Activated CD4-positive, alpha-beta memory T cell treated with anti-CD3 and anti-CD28 coated beads for 36 hours (primary cell): ENCODE results near the gene PTCH1. TPM values are rescaled to one million over a fixed set of nuclear protein-coding genes. Genes with fewer than 3 reads are reported as not detected.

ENCODE experiments used
- CTCF ChIA-PET: fragments of 350-600 bp; sonication (Branson Sonifier 250); formaldehyde crosslinking; loops from one replicate; lab custom pipeline; 2021; ENCODE audit warnings: antibody characterized with exemption, inconsistent platforms; lab: Charles Lee
- POLR2A ChIA-PET: fragments of 350-600 bp; sonication (Branson Sonifier 250); formaldehyde crosslinking; loops from one replicate; lab custom pipeline; 2021; ENCODE audit warnings: antibody characterized with exemption; lab: Charles Lee
- DNase-seq: peaks from one replicate; pipeline ENCODE4 v3.0.0-alpha.2; 2020
- H3K27ac Mint-ChIP-seq: one replicate; pipeline ENCODE4 v1.8.0; 2021; ENCODE audit warnings: mixed read lengths
- H3K27me3 Mint-ChIP-seq: one replicate; pipeline ENCODE4 v1.8.0; 2021; ENCODE audit warnings: mixed read lengths
- H3K36me3 Mint-ChIP-seq: one replicate; pipeline ENCODE4 v1.8.0; 2021; ENCODE audit warnings: mixed read lengths
- H3K4me1 Mint-ChIP-seq: one replicate; pipeline ENCODE4 v1.8.0; 2021; ENCODE audit warnings: low read depth, mixed read lengths
- H3K4me3 Mint-ChIP-seq: one replicate; pipeline ENCODE4 v1.8.0; 2021; ENCODE audit warnings: mild to moderate bottlenecking, mixed read lengths
- H3K9me3 Mint-ChIP-seq: one replicate; pipeline ENCODE4 v1.8.0; 2021; ENCODE audit warnings: mixed read lengths
- intact Hi-C: fragments of 100-400 bp; cut with micrococcal nuclease; formaldehyde crosslinking; loops from one replicate; pipeline ENCODE4 v1.15.1; 2023
- total RNA-seq, 2 experiments: library from RNA; stranded (reverse); gene quantifications; one replicate each; pipeline ENCODE4 v1.2.3, GENCODE V29; 2021

PTCH1 gene
- total RNA-seq, 2 experiments from 2014 or later = 3.9 to 6.3 TPM

DNA sequence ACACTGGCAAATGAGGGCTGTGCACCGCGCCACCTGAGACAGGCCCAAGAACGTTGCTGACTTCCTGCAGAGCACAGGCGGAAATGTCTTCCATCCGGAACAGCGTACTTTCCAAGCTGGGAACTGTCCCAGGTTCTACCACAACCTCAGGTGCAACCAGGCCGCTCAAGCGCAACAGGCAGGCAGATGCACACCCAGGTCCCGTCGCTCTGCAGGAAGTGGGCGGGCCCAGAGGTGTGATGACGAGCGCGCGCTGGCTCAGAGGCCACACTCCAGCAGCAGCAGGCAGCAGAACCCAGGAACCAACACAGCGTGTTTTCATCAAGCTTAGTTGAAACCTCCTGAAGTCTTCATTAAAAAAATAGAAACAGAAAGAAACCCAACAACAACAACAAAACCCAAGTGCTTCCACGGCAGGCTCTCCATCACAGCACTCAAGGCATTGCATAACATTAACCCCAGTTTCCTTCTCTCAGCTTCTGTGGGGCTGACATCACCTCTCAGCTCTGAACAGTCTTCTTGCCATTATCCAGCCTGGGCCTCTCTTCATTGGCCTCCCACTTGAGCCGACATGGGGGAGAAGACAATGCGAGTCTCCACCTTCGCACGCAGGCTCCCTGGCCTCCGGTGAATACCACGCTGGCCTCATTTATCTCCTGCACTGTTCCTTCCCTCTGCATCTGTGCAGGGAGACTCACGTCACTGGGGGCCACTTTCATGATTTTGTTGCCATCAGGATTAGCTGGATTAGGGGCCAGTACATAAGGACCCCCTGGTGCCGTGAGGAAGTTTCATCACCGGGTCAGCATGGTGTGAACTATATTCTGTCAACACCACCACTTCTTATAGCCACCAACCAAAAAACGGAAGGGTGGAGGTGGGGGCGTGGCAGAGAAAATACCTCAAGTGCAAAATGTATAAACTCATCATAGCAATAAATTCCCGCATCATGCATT lies 22.1 kb downstream of the PTCH1 start:
- H3K9me3 Mint-ChIP-seq = no peaks in the 10 kb centered on the region
- H3K36me3 Mint-ChIP-seq = no peaks in the 10 kb centered on the region
- intact Hi-C loops = loop anchor here (1.0 to 10.0 kb wide), 3 partner anchors 16 to 320 kb away; no protein-coding TSS in a partner anchor
- ChIA-PET CTCF (interaction anchor here (0.7 kb wide), 1 partner anchor 591 kb away, joined by 3 read pairs; no protein-coding TSS in a partner anchor), POLR2A (interaction anchor here (0.5 to 1.3 kb wide), 2 partner anchors 12 to 565 kb away, joined by 3 to 4 read pairs; no protein-coding TSS in a partner anchor)
- peak; percentile 91 for DNase-seq
- H3K27ac Mint-ChIP-seq = peak overlapping the region; percentile 89
- peak overlapping the region; percentile 71 for H3K4me3 Mint-ChIP-seq
- H3K4me1 Mint-ChIP-seq = peaks cover 49% of the 10 kb centered on the region
- H3K27me3 Mint-ChIP-seq = peaks cover 4% of the 10 kb centered on the region

DNA sequence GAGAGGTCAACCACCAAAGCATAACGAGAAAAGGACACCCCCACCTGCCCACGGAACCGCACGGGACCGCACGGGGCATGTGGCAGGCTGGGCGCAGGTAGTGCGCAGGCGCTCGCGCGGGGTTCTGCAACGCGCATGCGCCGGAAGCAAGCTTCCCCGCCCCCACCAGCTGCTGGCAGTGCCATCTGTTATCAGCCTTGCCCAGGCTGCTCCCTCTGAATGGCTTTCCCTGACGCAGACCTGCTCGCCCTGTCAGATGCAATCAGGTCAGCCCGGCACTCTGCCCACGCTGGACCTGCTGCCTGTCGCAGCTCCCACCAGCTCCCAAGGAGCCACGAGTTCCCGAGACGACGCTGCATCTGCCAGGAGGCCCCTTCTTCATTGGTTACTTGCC lies 22.8 kb downstream of the PTCH1 start:
- intact Hi-C loops = loop anchor here (1.0 to 10.0 kb wide), 3 partner anchors 16 to 319 kb away; no protein-coding TSS in a partner anchor
- POLR2A ChIA-PET = no interaction called here
- Mint-ChIP-seq H3K36me3 (no peaks in the 10 kb centered on the region), H3K9me3 (no peaks in the 10 kb centered on the region), H3K4me3 (peak overlapping the region; percentile 71), H3K27me3 (peaks cover 2% of the 10 kb centered on the region), H3K4me1 (peaks cover 46% of the 10 kb centered on the region), H3K27ac (peak overlapping the region; percentile 89)
- DNase-seq = no peak
- CTCF ChIA-PET = no interaction called here

DNA sequence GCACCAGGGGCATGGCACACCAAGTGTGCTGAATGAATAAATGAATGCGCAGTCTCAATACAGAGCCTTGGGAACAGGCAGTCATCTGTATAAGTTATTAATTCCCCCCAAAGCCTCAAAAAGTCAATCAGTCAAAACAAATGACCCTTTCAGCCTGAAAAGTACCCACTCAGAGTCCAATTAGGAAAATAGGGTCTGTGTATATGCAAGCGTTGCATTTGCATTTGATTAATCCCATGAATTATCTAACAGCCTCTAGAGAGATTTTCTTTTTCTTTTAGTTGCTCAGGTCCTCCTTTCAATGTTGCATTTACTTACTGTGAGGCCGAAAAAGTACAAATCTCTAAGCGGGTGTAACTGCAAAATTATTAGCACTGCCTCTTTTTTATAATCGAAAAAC lies 23.4 kb downstream of the PTCH1 start:
- no peak for DNase-seq
- H3K4me3 Mint-ChIP-seq = no peak overlapping the region
- no peaks in the 10 kb centered on the region for H3K36me3 Mint-ChIP-seq
- ChIA-PET CTCF (no interaction called here), POLR2A (no interaction called here)
- intact Hi-C loops = loop anchor here (10.0 kb wide), 1 partner anchor 319 kb away; no protein-coding TSS in a partner anchor
- H3K27ac Mint-ChIP-seq = no peak overlapping the region
- peaks cover 1% of the 10 kb centered on the region for H3K27me3 Mint-ChIP-seq
- peaks cover 46% of the 10 kb centered on the region for H3K4me1 Mint-ChIP-seq
- no peaks in the 10 kb centered on the region for H3K9me3 Mint-ChIP-seq

DNA sequence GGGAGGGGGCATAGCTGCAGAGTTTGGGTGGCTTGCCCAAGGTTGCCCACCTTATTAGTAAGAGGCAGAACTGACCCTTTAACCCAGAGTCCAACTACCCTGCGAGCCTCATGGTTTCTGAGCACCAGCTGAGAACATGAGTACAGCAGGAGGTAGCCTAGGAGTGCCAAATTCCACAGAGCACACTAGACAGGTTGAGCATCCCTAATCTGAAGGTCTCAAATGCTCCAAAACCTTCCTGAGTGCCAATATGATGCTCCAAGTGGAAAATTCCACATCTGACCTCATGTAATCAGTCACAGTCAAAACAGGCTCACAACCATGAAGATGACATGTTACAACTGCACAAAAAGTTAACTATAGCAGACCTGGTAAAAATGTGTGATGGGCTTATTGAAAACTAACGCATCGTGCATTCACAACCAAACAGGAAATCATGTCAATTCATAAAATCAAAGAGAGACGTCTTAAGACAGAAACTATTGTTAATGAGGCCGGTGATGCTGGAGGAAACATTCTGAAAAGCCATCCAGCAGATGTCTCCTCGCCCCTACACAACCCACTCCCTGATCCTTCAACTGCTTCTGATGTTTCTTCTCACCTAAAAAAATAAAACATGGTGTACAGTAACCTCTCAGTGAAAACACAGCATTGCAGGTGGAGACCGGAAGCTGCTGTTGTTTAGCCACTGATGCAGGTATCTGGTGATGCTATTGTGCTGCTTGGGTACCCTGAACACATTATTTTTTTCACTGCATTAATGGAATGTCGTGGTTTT lies 25.0 kb downstream of the PTCH1 start:
- intact Hi-C loops = loop anchor here (10.0 kb wide), 1 partner anchor 317 kb away; no protein-coding TSS in a partner anchor
- POLR2A ChIA-PET = no interaction called here
- no peak overlapping the region for H3K27ac Mint-ChIP-seq

DNA sequence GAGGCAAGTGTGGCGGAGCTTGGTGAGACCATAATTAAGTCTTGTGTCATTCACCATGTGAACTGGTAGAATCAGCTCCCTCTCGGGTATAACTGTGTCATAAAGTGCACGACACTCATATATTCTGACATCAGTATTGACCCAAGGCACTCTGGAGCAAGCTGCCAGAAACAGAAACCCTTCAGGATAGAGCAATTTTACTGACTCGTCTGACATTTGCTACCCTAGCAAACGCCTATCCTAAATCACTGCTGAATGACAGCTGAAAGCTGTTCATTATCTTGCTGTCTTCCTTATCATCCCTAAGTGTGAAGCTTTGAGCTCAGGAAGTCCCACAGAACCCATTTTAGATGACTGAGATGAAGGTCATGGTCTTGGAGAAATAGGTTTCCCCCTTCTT lies 27.8 kb downstream of the PTCH1 start:
- no peak overlapping the region for H3K4me3 Mint-ChIP-seq
- H3K36me3 Mint-ChIP-seq = no peaks in the 10 kb centered on the region
- ChIA-PET POLR2A (no interaction called here), CTCF (interaction anchor here (1.0 kb wide), 1 partner anchor 50 kb away, joined by 3 read pairs; no protein-coding TSS in a partner anchor)
- H3K27me3 Mint-ChIP-seq = no peaks in the 10 kb centered on the region
- H3K4me1 Mint-ChIP-seq = peaks cover 18% of the 10 kb centered on the region
- H3K27ac Mint-ChIP-seq = no peak overlapping the region
- DNase-seq = no peak
- no peaks in the 10 kb centered on the region for H3K9me3 Mint-ChIP-seq
- intact Hi-C loops = no loop called here

More for the DNA sequence above, 25.0 kb downstream of the PTCH1 start:
- no peak for DNase-seq
- CTCF ChIA-PET = no interaction called here
- H3K36me3 Mint-ChIP-seq = no peaks in the 10 kb centered on the region
- no peak overlapping the region for H3K4me3 Mint-ChIP-seq
- H3K27me3 Mint-ChIP-seq = no peaks in the 10 kb centered on the region
- H3K9me3 Mint-ChIP-seq = no peaks in the 10 kb centered on the region
- H3K4me1 Mint-ChIP-seq = peaks cover 36% of the 10 kb centered on the region

DNA sequence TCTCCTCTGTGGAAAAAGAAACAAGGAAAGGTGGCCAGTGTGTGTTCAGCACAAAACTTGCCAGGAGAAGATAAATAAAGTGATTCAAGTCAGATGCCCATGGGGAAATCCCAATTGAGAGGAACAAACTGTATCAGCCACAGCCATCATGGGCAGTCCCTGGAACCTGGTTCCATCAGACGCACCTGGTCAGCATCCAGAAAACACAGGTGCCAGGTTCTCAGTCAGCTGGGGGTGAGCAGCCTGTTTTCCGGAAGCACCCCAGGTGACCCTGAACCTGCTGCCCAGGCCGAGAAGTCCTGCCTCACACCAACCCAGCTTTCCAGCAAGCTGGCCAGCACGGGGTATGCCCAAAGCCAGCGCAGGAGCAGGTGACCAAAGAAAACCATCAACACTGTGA lies 30.5 kb downstream of the PTCH1 start:
- Mint-ChIP-seq H3K36me3 (no peaks in the 10 kb centered on the region), H3K27ac (no peak overlapping the region), H3K4me1 (peaks cover 2% of the 10 kb centered on the region), H3K27me3 (no peaks in the 10 kb centered on the region), H3K4me3 (no peak overlapping the region), H3K9me3 (no peaks in the 10 kb centered on the region)
- intact Hi-C loops = no loop called here
- ChIA-PET POLR2A (no interaction called here), CTCF (no interaction called here)
- DNase-seq = no peak

DNA sequence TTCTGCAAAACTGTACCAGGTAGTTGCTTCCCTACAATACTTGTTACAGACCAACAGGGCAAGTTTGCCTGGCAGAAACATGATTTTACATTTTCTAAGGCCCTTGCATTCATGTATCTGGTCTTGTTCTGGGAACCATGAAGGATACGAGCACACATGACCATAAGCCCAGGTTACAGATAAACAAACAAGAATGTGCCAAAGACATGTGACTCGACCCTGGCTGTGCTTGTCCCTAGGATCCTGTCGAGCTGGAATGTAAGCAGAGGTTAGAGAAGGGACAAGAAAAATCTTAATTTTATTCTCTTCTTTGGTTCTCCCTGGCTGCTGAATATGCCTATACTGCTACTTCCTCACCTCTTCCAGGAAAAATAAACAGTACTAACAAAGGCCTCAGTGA lies 32.5 kb downstream of the PTCH1 start:
- no peak overlapping the region for H3K4me3 Mint-ChIP-seq
- H3K9me3 Mint-ChIP-seq = no peaks in the 10 kb centered on the region
- H3K27me3 Mint-ChIP-seq = no peaks in the 10 kb centered on the region
- CTCF ChIA-PET = no interaction called here
- intact Hi-C loops = no loop called here
- no peak overlapping the region for H3K27ac Mint-ChIP-seq
- H3K36me3 Mint-ChIP-seq = no peaks in the 10 kb centered on the region
- no peaks in the 10 kb centered on the region for H3K4me1 Mint-ChIP-seq
- POLR2A ChIA-PET = no interaction called here
- DNase-seq = no peak

DNA sequence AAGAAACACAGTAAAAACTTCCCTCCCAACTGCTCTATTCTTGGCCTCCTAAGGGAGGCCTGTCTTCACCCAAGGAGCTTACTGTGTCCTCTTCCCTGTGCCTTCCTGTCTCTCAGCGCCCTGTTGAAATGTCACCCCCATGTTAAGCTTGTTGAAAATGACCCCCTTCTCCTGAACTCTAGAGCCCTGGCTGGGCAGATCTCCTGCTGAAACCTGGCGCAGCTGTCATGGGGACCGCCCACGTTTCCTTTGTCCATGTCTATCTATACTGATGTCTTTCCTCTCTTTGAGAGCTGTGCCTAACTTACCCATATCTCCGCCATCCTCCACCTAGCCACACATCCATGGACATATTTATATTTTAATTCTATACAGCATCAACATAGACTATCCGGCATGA lies 33.3 kb downstream of the PTCH1 start:
- ChIA-PET POLR2A (no interaction called here), CTCF (no interaction called here)
- Mint-ChIP-seq H3K4me3 (no peak overlapping the region), H3K4me1 (no peaks in the 10 kb centered on the region), H3K27me3 (no peaks in the 10 kb centered on the region), H3K36me3 (no peaks in the 10 kb centered on the region), H3K9me3 (no peaks in the 10 kb centered on the region), H3K27ac (no peak overlapping the region)
- no peak for DNase-seq
- intact Hi-C loops = no loop called here

DNA sequence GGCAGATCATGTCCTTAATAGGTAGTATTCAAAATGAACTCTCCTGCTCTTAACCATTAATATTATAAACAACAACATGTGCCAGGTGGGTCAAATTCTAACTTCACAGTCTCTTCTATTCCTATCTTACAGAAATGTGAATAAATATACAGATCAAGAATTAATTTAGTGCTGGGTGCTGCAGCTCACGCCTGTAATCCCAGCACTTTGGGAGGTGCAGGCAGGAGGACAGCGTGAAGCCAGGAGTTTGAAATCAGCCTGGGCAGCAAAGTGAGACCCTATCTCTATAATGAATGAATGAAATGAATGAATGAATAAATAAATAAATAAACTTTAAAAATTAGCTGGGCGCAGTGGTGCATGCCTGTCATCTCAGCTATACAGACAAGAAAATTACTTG lies 34.1 kb downstream of the PTCH1 start:
- ChIA-PET POLR2A (no interaction called here), CTCF (no interaction called here)
- no peaks in the 10 kb centered on the region for H3K36me3 Mint-ChIP-seq
- intact Hi-C loops = no loop called here
- no peaks in the 10 kb centered on the region for H3K4me1 Mint-ChIP-seq
- no peak overlapping the region for H3K4me3 Mint-ChIP-seq
- H3K9me3 Mint-ChIP-seq = no peaks in the 10 kb centered on the region
- no peak for DNase-seq
- H3K27ac Mint-ChIP-seq = no peak overlapping the region
- no peaks in the 10 kb centered on the region for H3K27me3 Mint-ChIP-seq

DNA sequence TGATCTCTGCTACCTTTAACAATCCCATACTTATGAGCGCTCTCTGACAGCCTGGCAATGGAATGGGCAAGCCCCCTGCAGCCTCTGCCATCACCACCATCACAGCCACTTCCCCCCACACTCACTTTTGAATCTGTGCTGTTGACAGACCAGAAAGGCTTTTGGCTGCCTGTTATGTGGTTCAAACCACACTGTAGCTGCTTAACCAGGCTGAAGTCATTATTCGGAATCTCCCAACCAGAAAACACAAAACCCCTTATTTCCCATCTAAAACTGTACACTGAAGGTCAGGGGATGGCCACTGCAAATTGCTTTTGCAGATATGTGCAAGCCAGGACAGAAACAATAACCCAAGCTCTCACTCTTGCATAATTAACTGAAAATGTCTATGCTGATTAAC lies 35.8 kb downstream of the PTCH1 start:
- ChIA-PET CTCF (no interaction called here), POLR2A (no interaction called here)
- Mint-ChIP-seq H3K4me3 (no peak overlapping the region), H3K9me3 (no peaks in the 10 kb centered on the region), H3K4me1 (no peaks in the 10 kb centered on the region), H3K27me3 (no peaks in the 10 kb centered on the region), H3K36me3 (no peaks in the 10 kb centered on the region), H3K27ac (no peak overlapping the region)
- no peak for DNase-seq
- intact Hi-C loops = no loop called here

DNA sequence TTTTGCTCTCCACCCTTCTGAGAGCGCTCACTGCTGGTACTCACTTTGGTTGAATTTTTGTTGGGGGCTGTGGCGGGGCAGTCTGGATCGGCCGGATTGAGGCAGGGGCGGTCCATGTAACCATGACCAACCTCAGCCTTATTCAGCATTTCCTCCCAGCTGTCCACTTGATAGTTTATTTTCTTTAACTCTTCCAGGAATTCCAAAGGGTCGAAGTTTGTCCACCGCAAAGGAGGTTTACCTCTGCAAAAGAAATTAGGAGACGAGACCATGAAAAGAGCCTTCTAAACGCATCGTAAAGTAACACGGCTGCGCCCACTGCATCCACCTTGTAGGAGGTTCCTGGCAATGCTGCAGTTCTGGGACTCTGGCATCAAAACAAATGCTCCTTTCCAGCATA lies 36.4 kb downstream of the PTCH1 start:
- DNase-seq = no peak
- no peak overlapping the region for H3K27ac Mint-ChIP-seq
- H3K4me3 Mint-ChIP-seq = no peak overlapping the region
- H3K27me3 Mint-ChIP-seq = no peaks in the 10 kb centered on the region
- ChIA-PET CTCF (no interaction called here), POLR2A (no interaction called here)
- H3K36me3 Mint-ChIP-seq = peaks cover 5% of the 10 kb centered on the region
- H3K4me1 Mint-ChIP-seq = no peaks in the 10 kb centered on the region
- intact Hi-C loops = no loop called here
- no peaks in the 10 kb centered on the region for H3K9me3 Mint-ChIP-seq

DNA sequence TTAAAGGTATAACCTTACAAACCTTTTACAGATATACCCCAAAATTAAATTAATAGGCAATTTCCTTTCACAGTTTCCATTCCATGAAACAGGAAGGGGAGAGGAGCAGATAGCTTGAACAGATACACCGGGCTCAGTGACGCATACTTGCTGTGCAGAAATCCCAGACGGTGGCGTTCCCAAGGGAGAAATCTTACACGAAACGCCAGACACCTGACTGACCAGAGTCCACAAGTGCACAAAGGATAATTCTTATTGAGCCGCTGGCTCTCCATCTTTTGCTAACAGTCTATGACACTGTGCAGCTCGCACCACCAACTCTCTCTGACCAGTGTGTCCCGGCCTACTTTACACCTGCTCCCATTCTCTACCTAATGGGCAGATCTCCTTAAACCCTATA lies 37.4 kb downstream of the PTCH1 start:
- CTCF ChIA-PET = no interaction called here
- Mint-ChIP-seq H3K27me3 (no peaks in the 10 kb centered on the region), H3K36me3 (peaks cover 8% of the 10 kb centered on the region), H3K4me1 (no peaks in the 10 kb centered on the region), H3K4me3 (no peak overlapping the region), H3K9me3 (no peaks in the 10 kb centered on the region), H3K27ac (no peak overlapping the region)
- intact Hi-C loops = no loop called here
- POLR2A ChIA-PET = no interaction called here
- DNase-seq = no peak
